NCI-H1694 treated with DMSO at 0.1 percent for 48 hours (cell line): ENCODE measurements around the gene RBM12.
"Not testable (repeated sequence)": the region's sequence is repeated elsewhere in the genome, so short reads cannot be mapped to it uniquely, and the experiment has no call there.

Source experiments
- DNase-seq: peaks from one replicate; lab custom pipeline; 2025; lab: John Stamatoyannopoulos, UW

RBM12 gene

DNA sequence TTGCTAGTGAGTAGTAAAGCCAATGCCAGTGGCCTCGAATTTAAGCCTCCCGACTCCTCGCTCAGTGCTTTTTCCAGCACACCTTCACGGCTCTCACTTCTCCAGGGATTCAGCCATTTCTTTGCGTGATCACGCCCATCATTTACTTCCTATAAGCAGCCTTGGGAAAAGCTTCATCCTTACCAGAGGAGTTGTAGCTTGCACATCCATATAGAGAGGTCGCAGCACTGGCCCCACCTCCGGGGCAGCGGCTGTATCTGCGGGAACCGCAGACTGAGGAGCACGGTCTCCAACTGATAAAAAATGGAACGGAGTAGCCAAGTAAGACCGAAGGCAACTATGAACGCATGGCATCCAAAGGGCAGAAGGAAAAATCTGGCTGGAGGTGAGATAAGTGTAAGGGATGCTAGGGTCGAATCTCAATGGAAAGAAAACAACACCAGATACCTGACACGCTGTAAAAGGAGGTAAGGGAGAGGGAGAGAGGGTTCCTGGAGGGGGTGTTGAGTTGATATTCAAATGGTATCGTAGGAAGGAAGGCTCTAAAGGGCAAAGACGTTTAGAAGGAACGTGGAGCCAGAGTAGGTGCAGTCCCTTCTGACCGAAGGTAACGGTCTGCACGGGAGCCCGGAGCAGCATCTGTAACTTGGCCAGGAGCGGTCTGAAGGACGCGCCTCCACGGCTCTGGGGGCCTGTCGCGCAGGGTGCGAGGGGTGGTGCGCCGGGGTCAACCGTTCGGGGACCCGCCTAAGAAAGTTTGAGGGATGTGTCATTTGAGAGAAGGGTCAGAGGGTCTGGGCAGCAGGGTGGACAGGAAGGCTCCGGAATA, 33.8 kb upstream of the RBM12 start:
- no peak for DNase-seq

DNA sequence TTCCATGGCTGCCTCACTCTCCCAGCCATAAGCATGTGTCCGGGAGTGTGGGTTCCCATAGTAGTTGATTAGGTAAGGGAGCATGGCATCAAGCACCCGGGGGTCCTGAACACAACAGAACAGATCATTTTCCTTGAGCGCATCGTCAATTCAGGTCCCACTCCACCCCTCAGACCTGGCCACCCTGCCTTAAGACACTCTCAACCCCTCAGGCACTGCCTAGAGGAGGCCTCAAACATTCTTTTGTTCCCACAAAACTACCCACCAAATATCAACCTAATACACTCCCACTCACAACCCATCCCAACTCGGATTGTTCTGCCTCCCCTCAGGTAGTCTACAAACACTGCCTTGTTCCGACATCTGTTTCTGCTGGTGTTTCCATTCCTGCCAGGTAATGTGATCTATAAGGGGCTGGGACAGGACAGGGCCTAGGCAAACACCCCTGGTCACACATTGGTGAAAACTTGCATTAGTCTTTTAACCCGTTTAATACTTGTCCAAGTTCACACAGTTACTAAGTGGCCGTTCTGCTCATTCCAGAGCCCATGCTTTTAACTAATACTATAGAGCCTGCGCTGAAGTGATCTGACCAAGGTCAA, 33.1 kb upstream of the RBM12 start:
- DNase-seq: no peak

DNA sequence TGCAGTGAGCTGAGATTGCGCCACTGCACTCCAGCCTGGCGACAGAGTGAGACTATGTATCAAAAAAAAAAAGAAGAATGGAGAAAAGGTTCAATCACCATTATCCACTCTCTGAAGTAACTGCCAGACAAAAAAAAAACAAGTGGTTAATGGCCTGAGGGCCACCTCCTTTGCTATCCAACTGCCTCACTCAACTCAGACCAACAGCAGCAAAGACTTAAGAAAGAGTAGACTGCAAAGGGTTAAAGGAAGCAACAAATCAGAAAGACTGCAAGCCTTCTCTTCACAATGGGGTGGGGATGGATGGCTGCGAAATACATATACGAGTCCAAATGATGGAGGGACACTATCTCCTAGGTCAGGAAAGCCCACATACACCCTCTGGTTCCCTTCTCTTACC, 31.3 kb upstream of the RBM12 start:
- no peak for DNase-seq

DNA sequence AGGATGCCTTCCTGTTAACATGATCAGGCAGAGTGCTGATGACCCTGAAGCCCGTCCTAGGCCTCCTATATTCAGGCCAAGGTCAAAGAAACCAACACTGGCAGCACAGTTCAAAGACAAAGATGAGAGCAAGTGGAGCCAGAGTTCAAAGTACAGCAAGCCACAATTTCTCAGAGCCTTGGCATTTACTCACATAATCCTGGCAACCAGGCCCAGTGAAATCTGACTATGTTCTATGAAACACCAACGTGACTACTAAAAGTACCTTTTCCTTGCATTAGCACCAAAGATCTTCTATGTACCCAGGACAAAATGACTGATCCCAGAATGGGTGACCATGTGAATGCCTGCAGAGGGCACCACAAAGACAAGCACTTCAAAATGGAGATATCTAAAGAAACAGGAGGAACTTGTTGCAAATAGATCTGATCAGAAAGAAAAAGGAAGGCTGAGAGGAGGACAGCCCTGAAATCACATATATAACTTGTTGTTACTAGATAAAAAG, 30.6 kb upstream of the RBM12 start:
- DNase-seq: no peak

DNA sequence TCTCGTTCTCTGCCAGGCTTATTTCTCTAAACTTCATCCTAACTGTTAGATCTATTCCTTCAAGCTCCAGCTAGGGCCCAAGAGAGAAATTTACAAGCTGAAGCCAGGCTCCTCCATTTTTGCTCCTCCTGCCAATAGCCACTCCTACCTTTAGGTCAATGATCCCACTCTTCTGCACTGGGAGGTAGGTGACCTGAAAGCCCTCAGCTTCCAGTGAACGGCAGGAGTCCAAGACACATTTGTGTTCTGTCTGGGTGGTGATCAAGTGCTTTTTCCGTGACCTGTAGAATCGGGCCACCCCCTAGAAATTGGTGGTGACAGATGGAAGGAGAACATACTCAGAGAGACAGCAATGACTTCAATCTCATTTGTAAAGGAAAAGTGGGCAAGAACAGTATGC, 25.6 kb upstream of the RBM12 start:
- no peak for DNase-seq

DNA sequence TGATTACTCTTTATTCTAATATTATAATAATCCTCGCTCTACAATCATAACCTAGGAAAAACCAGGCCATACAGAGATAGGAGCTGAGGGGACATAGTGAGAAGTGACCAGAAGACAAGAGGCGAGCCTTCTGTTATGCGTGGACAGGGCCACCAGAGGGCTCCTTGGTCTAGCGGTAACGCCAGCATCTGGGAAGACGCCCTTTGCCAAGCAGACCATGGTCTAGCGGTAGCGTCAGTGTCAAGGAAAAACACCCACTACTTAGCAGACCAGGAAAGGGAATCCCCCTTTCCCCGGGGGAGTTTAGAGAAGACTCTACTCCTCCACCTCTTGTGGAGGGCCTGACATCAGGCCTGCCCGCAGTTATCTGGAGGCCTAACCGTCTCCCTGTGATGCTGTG, 22.2 kb upstream of the RBM12 start:
- not testable (repeated sequence) for DNase-seq

DNA sequence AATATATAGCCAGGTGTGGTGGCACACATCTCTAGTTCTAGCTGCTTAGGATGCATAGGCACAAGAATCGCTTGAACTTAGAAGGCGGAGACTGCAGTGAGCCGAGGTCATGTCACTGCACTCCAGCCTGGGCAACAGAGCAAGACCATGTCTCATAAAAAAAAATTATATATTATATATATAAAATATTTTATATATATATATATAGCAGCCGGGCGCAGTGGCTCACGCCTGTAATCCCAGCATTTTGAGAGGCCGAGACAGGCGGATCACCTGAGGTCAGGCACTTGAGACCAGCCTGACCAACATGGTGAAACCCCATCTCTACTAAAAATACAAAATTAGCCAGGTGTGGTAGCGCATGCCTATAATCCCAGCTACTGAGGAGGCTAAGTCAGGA, 20.7 kb upstream of the RBM12 start:
- not testable (repeated sequence) for DNase-seq

DNA sequence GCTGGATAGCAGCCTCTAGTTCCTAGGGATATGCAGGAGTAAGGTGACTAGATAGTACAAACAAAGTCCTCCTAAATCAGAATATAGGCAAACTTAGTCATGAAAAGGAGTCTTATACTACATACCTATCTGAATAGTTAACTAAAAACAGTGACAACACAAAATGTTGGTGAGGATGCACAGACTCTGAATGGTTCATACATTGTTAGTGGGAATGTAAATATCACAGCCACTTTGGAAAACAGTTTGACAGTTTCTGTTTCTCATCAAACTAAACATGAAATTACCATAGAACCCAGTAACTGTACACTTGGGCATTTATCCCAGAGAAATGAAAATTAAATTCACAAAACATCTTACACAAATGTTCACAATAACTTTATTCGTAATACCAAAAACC, 17.3 kb upstream of the RBM12 start:
- DNase-seq: no peak

DNA sequence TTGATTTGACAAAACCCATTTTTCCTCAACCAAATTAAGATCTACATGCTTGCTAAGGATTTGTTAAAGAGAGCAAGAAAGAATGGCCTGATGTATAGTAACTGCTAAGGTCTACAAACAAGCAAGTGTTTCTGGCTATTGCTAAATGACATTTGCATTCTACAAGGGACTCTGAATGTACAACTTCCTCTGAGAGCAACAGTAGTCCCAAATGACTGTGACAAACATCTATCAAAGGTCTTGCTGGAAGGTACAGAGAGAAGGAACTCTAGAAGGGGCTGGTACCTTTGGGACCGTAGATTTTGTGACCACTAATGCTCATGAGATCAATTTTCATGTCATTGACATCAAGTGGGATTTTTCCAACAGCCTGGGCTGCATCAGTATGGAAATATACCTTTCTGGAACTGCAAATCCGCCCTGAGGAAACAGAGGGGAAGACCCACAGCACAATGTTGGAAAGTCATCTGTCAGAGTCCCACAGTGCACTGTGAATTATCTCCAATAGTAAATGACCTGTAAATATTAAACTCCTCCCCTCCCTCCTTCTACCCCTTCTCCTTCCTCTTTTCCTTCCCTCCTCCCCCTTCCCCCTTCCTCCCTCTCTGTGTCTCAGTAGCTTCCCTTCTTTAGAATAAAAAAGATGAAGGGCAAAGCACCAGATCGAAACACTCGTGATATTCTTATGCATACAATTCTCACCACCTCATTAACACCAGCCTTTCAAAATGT, 15.9 kb upstream of the RBM12 start:
- DNase-seq: no peak

DNA sequence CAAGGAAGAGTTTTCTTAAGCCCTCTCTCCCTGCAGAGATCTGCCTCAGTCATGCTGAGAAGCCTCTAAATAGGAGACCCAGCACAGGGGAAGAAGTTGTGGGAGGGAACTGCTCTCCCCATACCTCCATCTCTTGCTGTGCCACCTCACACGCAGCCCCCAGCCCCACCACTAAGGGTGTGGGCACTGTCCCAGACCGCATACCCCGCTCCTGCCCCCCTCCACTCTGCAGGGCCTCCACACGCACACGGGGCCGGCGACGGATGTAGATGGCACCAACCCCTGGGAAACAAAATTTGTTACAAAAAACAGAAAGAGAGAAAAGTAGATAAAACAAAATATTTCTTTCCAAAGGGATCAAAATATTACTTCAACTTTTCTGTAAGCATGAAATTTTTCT, 10.2 kb upstream of the RBM12 start:
- DNase-seq: no peak

DNA sequence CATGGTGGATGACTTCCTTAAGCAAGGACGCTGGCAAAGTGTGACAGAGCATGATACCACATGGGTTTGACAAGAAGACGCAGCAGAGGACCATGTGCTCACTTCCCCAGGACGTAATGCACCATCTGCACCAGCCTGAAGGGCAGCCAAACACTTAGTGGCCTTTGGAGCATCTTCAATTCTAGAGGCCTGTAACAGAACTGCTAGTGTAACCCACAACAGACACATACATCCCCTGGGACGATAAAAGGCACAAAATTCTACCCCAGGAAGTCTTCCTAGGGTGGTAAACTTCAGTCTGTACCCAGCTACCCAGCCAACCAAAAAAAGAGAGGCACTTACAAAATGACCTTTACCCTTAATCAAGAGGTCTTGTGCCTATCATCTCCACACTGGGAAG, 9.2 kb upstream of the RBM12 start:
- no peak for DNase-seq

DNA sequence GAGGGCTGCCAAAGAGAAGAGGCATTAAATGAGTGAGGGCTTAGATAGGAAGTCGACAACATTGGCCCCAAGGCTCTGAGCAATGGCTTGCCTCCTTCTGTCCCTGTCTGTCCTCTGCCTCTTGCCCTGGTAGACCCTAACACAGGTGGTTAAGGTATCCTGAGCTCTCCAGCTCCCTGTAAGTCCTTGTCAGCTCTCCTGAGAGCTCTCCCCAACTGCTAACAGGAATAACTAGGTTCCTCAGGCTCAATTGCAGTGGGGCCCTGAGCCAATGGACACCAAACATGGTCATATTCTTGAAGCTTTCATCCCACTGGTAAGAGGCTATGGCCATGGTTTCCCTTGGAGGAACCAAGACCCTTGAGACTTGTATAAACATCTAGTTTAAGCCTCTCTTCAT, 5.0 kb upstream of the RBM12 start:
- DNase-seq: no peak

DNA sequence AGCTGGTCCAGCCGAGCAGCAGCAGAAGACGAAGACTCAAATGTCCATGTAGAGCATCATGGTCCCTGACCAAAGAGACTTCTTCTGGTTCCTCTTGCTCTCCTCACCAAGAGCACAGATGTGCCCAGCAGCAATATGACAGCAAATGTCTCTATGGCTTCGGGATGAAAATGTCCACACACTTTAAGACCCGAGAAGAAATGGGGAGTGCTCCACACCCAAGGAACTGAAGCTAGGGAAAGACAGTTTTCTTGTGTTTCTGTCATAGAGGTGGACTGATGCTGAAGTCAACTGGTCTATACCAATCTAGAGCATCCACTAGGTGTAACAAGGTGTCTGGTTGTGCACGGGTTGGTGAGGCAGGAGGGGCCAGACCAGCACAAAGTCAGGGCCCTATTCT, 4.5 kb upstream of the RBM12 start:
- no peak for DNase-seq

DNA sequence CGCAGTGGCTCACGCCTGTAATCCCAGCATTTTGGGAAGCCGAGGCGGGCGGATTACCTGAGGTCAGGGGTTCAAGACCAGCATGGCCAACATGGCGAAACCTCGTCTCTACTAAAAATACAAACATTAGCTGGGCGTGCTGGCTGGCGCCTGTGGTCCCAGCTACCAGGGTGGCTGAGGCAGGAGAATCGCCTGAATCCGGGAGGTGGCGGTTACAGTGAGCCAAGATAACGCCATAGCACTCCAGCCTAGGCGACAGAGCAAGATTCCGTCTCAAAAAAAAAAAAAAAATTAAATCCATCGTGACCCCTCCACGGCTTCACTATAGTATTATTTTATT, 1.2 kb upstream of the RBM12 start:
- no peak for DNase-seq

DNA sequence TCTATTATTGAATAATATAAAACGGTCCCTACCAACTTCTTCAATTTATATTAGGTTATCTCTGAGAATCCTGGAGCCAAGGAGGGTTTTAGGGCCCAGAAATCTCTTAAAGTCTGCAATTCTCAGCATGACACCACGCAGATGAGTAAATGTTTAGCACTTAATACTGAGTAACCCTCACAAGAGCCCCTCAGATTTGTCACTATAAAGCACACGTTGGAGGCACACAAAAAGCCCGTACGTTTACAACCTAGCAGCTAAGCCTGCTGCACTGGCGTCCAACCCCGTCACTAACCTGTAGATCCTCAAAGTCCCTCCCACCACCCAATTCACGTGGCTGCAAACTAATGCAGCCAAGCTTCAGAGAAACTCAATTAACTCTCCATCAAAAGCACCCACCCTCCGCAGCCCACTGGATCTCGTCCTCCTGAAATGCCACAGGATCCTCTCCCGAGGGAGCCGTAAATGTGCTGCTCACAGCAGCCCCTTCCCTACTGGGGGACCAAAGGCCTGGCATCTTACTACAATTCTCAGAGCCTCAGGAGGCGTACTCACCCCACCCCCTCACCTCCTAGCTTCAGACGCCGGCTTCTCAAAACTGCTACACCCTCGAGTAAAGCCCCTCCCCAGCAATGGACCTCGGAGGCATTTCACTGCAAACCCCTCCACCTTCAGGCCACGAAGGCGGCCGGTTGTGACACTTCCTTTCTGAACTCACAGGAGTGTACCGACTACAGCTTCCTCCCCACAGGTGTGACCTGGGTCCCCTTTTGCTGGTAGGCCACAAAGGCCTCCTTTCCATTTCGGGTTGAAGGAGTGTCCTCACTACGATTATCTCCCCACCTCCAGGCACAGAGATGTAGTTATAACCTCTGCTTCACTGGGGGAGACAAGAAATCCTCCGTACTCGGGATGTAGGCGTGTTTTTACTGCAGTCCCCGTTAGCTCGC, 909 bp downstream of the RBM12 start:
- peak; percentile 4 for DNase-seq

DNA sequence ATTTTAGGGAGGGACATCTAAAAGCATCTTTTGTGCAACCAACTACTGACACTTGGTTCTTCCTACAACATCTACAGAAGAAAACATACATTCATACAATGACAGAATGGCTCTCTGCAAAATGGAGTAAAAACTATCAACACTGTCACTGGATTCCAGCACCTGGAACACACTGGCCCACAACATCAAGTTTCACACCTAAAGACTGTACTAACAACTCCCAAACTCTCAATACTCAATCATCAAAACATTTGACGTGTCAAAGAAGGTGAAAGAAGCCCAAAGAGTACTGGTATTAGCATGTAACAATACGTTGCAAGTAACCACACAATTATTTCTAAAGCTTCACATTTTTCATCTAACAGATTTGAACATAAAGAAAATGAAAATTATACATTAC, 2.1 kb downstream of the RBM12 start:
- DNase-seq: no peak

DNA sequence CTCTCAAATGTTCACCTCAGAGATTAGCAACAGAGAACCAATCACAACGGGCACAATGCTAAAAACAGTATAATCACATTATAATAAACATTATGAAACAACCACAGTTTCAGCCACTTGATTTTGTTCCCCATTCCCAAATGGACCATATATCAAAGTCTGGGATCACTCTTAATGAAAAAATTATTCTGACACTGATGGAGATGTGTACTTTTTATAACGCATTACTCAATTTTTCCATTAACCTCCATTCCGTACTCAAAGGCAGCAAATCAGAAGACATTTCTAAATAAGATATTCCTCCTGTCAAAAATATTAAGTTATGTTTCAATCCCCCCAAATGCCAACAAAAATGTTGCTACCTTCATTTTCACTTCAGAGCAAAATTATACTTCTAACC, 2.8 kb downstream of the RBM12 start:
- no peak for DNase-seq

DNA sequence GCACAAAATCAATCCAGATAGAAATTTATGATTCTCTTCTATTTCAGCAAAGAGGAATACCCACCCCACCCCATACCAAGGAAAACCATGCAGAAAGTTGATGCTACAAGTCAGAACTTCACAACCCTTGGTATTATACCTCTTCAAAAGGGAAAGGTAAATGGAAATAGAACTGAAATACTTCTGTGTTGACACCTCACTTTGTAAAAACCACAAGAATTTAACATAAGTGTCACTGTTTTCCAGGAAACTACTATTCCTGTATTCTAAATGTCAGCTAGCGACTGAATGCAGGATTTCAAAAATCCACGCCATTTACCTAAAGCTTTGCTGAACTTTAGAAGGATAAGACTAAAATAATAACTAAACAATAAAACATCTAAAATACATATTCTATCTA, 3.6 kb downstream of the RBM12 start:
- no peak for DNase-seq

DNA sequence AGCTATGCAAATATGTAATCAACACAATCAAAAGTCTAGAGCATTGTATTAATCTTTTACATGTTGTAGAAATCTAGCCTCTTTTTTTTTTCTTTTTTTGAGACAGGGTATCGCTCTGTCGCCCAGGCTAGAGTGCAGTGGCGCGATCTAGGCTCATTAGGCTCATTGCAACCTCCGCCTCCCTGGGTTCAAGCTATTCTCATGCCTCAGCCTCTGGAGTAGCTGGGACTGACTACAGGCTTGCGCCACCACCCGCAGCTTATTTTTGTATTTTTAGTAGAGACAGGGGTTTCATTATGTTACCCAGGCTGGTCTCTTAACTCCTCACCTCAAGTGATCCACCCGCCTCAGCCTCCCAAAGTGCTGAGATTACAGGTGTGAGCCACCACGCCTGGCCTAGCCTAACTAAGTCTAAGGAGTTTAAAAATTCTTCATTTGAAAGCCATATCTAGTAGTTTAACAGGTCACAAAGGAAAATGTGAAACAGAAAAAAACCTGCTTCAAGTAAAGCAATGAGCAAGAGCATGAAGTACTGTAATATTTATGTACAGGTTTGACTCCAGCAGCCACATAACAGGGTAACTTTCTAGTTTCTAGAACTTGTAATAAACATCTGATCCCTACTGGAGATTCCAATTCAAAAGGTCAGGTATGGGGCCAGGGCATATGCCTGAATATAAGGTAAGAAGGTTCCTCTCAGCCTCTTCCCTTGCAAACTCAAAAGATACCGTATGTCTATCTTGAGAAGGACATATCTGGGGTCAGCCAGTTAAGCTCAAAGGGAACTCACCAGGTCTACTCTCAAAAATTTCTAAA, 4.4 kb downstream of the RBM12 start:
- no peak for DNase-seq

DNA sequence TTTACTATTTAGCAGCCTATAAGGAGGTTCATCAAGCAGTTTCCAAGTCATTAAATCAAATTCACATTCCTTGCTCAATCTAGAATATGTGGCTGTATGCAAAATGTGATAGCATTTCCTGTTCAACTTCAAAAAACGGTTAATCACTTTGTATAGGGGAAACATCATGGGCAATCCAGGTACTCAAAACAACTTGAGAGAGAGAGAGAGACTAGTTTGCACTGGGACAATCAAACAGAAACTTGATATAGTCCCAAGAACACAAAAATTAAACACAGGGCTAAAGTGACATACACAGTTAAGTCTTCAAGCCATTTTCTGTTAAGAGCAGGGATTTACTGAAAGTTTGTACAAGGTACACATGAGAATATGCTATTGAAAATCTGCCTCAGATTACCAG, 7.4 kb downstream of the RBM12 start:
- no peak for DNase-seq

DNA sequence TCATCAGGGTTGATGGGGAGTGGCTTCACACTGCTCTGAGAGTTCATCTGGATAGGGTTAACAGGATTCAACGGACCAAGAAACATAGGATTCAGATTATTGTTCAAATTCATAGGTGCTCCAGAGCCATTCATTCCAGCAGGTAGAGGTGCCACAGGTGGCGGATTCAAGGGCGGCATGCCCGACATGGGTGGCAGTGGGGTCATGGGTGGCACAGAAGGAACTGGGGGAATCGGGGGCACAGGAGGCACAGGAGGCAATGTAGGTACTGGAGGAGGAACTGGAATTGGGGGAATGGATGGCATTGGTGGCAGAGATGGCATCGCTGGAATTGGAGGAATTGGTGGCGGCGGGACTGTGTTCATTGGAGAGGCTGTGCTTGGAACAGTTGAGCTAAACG, 10.3 kb downstream of the RBM12 start:
- DNase-seq: no peak
